HepG2 (cell line): ENCODE data around the gene SKI. TPM values are rescaled to one million over a fixed set of nuclear protein-coding genes. Genes with fewer than 3 reads are reported as not detected.

ENCODE experiments used
- ATAC-seq: fragments of 200-7000 bp; cut with Tn5 transposase; 3 replicates; pipeline ENCODE4 v1.9.1; 2020; ENCODE audit warnings: mild to moderate bottlenecking, moderate library complexity
- BruUV-seq: library from RNA; stranded (reverse); fragments of 400-500 nt; replicated peaks from 2 replicates; lab custom pipeline; 2021; lab: Mats Ljungman, UMichigan
- CTCF ChIA-PET: fragments of 300-600 bp; formaldehyde crosslinking; extraction: SDS; loops from one replicate; lab custom pipeline; 2021; ENCODE audit warnings: low total read pairs, inconsistent platforms, low intra/inter-chr PET ratio; lab: Yijun Ruan, JAX
- POLR2A ChIA-PET: fragments of 350-600 bp; sonication (Branson Sonifier 250); formaldehyde crosslinking; loops from one replicate; lab custom pipeline; 2020; ENCODE audit warnings: antibody characterized with exemption, inconsistent platforms; lab: Yijun Ruan, JAX
- DNase-seq: peaks from one replicate; pipeline ENCODE4 v3.0.0-alpha.2; 2015; ENCODE audit warnings: low spot score
- FAIRE-seq: peaks from 3 replicates; lab custom pipeline; 2011; peaks lifted over from hg19 to GRCh38; lab: Jason Lieb, UNC
- H2AFZ ChIP-seq: one replicate; pipeline ENCODE4 v1.6.1; 2011; ENCODE audit warnings: low read length, inconsistent platforms
- H3K27ac ChIP-seq: fragments of 300-600 bp; 3 replicates; pipeline ENCODE4 v1.8.0; 2011; ENCODE audit warnings: mixed run types, mild to moderate bottlenecking, mixed read lengths, low read length, inconsistent platforms; ENCODE audit not compliant: insufficient read depth; ENCODE audit errors: extremely low read length
- H3K27me3 ChIP-seq, 2 experiments: fragments of 200-600 bp in 1 of 2; 2 replicates in 1 of 2; 3 replicates in 1 of 2; pipeline versions ENCODE4 v1.6.0 to v1.8.0; 2011; ENCODE audit warnings: low read length in 2 of 2, mild to moderate bottlenecking in 2 of 2, moderate library complexity in 2 of 2, inconsistent platforms in 1 of 2; ENCODE audit not compliant: insufficient read depth in 2 of 2, control insufficient read depth in 1 of 2
- H3K36me3 ChIP-seq, 2 experiments: fragments of 200-600 bp in 1 of 2; replicated peaks in 1 of 2; 2 replicates in 1 of 2; 3 replicates in 1 of 2; pipeline versions ENCODE4 v1.5.1 to v1.8.0; 2011; ENCODE audit warnings: low read length in 2 of 2, inconsistent platforms in 1 of 2; ENCODE audit not compliant: insufficient read depth in 2 of 2, control insufficient read depth in 1 of 2
- H3K4me1 ChIP-seq: 2 replicates; pipeline ENCODE4 v1.5.1; 2012; ENCODE audit warnings: low read length, inconsistent platforms; ENCODE audit not compliant: insufficient read depth
- H3K4me2 ChIP-seq: 2 replicates; pipeline ENCODE4 v1.6.0; 2011; ENCODE audit warnings: low read depth, low read length, inconsistent platforms
- H3K4me3 ChIP-seq, 3 experiments: fragments of 200-600 bp in 1 of 3; sonication (generic), shearing (Covaris generic) in 1 of 3; replicated peaks in 1 of 3; 2 replicates each; pipeline ENCODE4 v1.5.1; 2011 to 2016; ENCODE audit warnings: low read length in 3 of 3, inconsistent platforms in 2 of 3, low read depth in 2 of 3, mild to moderate bottlenecking in 2 of 3, control low read depth in 1 of 3, mixed read lengths in 1 of 3; ENCODE audit not compliant: insufficient read depth in 1 of 3
- H3K79me2 ChIP-seq: one replicate; pipeline ENCODE4 v1.6.1; 2011; ENCODE audit warnings: low read length, inconsistent platforms; ENCODE audit not compliant: insufficient read depth
- H3K9ac ChIP-seq: 2 replicates; pipeline ENCODE4 v1.6.0; 2011; ENCODE audit warnings: mild to moderate bottlenecking, low read depth, low read length, inconsistent platforms; ENCODE audit not compliant: insufficient read depth
- H3K9me3 ChIP-seq: 2 replicates; pipeline ENCODE4 v1.5.1; 2012; ENCODE audit warnings: mild to moderate bottlenecking, low read length
- H4K20me1 ChIP-seq: 2 replicates; pipeline ENCODE4 v1.6.0; 2011; ENCODE audit warnings: inconsistent platforms, mild to moderate bottlenecking, low read length, moderate library complexity; ENCODE audit not compliant: insufficient read depth
- ERF ChIP-seq: IDR thresholded peaks from 2 replicates; pipeline ENCODE4 v1.6.1; 2018; ENCODE audit warnings: missing biosample characterization, missing genetic modification reagents
- ETV6 ChIP-seq: sonication (generic); formaldehyde crosslinking; conservative IDR thresholded peaks from 2 replicates; pipeline ENCODE4 v1.4.0; 2020; ENCODE audit warnings: missing genetic modification reagents
- GRHL1 ChIP-seq: sonication (generic); formaldehyde crosslinking; conservative IDR thresholded peaks from 2 replicates; pipeline ENCODE4 v1.8.0; 2022; ENCODE audit warnings: missing genetic modification reagents
- HOXA3 ChIP-seq: sonication (generic); formaldehyde crosslinking; IDR thresholded peaks from 2 replicates; pipeline ENCODE4 v1.5.0; 2020; ENCODE audit warnings: missing genetic modification reagents
- NFYB ChIP-seq: sonication (generic); formaldehyde crosslinking; IDR thresholded peaks from 2 replicates; pipeline ENCODE4 v1.4.0; 2020; ENCODE audit warnings: missing genetic modification reagents
- ZBTB21 ChIP-seq: sonication (generic); formaldehyde crosslinking; IDR thresholded peaks from 2 replicates; pipeline ENCODE4 v1.4.0; 2020; ENCODE audit warnings: missing genetic modification reagents
- ZBTB7A ChIP-seq: sonication (generic); formaldehyde crosslinking; IDR thresholded peaks from 2 replicates; pipeline ENCODE4 v1.8.0; 2022; ENCODE audit warnings: mild to moderate bottlenecking, missing genetic modification reagents
- ZNF124 ChIP-seq: sonication (generic); formaldehyde crosslinking; IDR thresholded peaks from 2 replicates; pipeline ENCODE4 v1.4.0; 2020; ENCODE audit warnings: missing genetic modification reagents
- ZNF557 ChIP-seq: sonication (generic); formaldehyde crosslinking; IDR thresholded peaks from 2 replicates; pipeline ENCODE4 v1.4.0; 2020; ENCODE audit warnings: missing genetic modification reagents
- ZNF639 ChIP-seq: conservative IDR thresholded peaks from 2 replicates; pipeline ENCODE4 v1.6.1; 2018; ENCODE audit warnings: missing genetic modification reagents
- ZNF703 ChIP-seq: sonication (generic); formaldehyde crosslinking; IDR thresholded peaks from 2 replicates; pipeline ENCODE4 v1.5.1; 2020; ENCODE audit warnings: missing genetic modification reagents, mild to moderate bottlenecking, moderate library complexity, borderline replicate concordance
- ZNF75D ChIP-seq: sonication (generic); formaldehyde crosslinking; IDR thresholded peaks from 2 replicates; pipeline ENCODE4 v1.8.1; 2023; ENCODE audit warnings: missing genetic modification reagents, mild to moderate bottlenecking, borderline replicate concordance
- ZNF761 ChIP-seq: sonication (generic); formaldehyde crosslinking; conservative IDR thresholded peaks from 2 replicates; pipeline ENCODE4 v1.4.0; 2020; ENCODE audit warnings: mild to moderate bottlenecking, missing genetic modification reagents
- WGBS: methylation state at CpG from one replicate; pipeline ENCODE4 v1.1.6; 2017; ENCODE audit warnings: low lambda C conversion rate; 5-methylcytosine and 5-hydroxymethylcytosine counted together
- in situ Hi-C: cut with HindIII; loops from 2 replicates; pipeline ENCODE4 v1.10.0; 2017; ENCODE audit warnings: low pct_unique_long_range_greater_than_20kb; ENCODE audit not compliant: extremely low pct_ligation_motif_present
- intact Hi-C: fragments of 100-400 bp; cut with micrococcal nuclease; formaldehyde crosslinking; loops from one replicate; pipeline ENCODE4 v1.10.0; 2022; ENCODE audit not compliant: unreplicated experiment
- polyA plus RNA-seq, 8 experiments: library from polyadenylated mRNA; depleted of rRNA in 3 of 8; stranded (reverse) in 7 of 8; unstranded in 1 of 8; fragments of >200 nt; fragmentation: Illumina TruSeq in 4 of 8; extraction: Trizol in 4 of 8; gene quantifications; 2 replicates each; pipeline versions ENCODE4 v1.2.1 to v1.2.3, GENCODE V29; 2011 to 2016; ENCODE audit warnings: low read depth in 4 of 8, missing spikeins in 1 of 8, mixed read lengths in 1 of 8; ENCODE audit not compliant: insufficient read depth in 1 of 8
- total RNA-seq, 5 experiments: library from RNA; depleted of rRNA; stranded (reverse); fragments of >200 nt; fragmentation: Illumina TruSeq; extraction: Trizol; gene quantifications; 2 replicates each; pipeline ENCODE4 v1.2.3, GENCODE V29; 2016; ENCODE audit warnings: low read depth in 1 of 5

SKI gene
- total and polyA plus RNA-seq, 2 of the 13 experiments (the other 11 are each of a cell fraction or from before 2014, with no cell fraction given): 4.7 to 6.9 TPM

DNA sequence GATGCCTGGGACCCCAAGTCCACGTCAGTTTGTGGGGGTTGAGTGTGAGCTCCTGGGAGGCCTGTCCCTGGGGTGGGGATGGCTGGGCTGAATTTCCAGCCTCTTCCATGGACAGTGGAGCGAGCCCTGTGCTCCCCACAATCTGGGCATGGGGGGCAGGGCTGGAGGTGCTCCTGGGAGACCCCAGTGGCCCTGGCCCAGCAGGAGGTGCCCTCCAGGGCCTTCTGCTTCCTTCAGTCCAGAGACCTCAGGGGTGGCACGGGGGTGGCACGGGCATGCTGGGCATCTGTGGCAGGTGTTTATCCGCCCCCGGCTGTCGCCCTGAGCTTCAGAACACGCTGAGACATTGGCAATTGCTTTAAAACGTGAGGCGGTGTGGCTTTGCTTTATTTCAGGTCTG lies 122.4 kb downstream of the SKI start:
- ChIA-PET POLR2A (no interaction called here), CTCF (no interaction called here)
- H3K36me3 ChIP-seq: no peaks in the 10 kb centered on the region
- TF ChIP-seq ZNF557 (CRISPR knock-in tag) (no peak), ZNF639 (CRISPR knock-in tag) (no peak), ETV6 (CRISPR knock-in tag) (no peak), ZNF124 (CRISPR knock-in tag) (no peak), ZNF703 (CRISPR knock-in tag) (no peak), GRHL1 (no peak), ERF (CRISPR knock-in tag) (no peak), ZBTB21 (no peak), ZNF75D (CRISPR knock-in tag) (no peak), HOXA3 (CRISPR knock-in tag) (no peak), ZNF761 (CRISPR knock-in tag) (no peak), NFYB (CRISPR knock-in tag) (no peak), ZBTB7A (CRISPR knock-in tag) (no peak)
- H3K4me3 ChIP-seq: no peak overlapping the region
- H4K20me1 ChIP-seq: no peaks in the 10 kb centered on the region
- DNase-seq (no peak), FAIRE-seq (no peak), ATAC-seq (no peak)
- no peaks in the 10 kb centered on the region for H3K9me3 ChIP-seq
- no peak overlapping the region for H3K27ac ChIP-seq
- H2AFZ ChIP-seq: no peak overlapping the region
- WGBS: 7% methylated on average over 2 of the region's 10 CpGs
- peaks cover 7% of the 10 kb centered on the region; the same call in 1 of the 2 replicates for H3K4me1 ChIP-seq
- intact Hi-C loops: no loop called here
- H3K27me3 ChIP-seq: peaks cover 4 to 51% of the 10 kb centered on the region in 2 experiments
- H3K79me2 ChIP-seq: no peaks in the 10 kb centered on the region
- no TSS peak for BruUV-seq
- in situ Hi-C loops: no loop called here
- no peak overlapping the region for H3K9ac ChIP-seq
- no peak overlapping the region for H3K4me2 ChIP-seq
